CD4-positive, alpha-beta T cell treated with Interleukin-10 for 1 hour (primary cell): ENCODE measurements around the gene KRT4.
A peak's percentile ranks its signal among the peaks of the same experiment; 100 is the strongest.

Experiments
- DNase-seq: peaks from one replicate; pipeline ENCODE4 v3.0.0-alpha.2; 2020

KRT4 gene

DNA sequence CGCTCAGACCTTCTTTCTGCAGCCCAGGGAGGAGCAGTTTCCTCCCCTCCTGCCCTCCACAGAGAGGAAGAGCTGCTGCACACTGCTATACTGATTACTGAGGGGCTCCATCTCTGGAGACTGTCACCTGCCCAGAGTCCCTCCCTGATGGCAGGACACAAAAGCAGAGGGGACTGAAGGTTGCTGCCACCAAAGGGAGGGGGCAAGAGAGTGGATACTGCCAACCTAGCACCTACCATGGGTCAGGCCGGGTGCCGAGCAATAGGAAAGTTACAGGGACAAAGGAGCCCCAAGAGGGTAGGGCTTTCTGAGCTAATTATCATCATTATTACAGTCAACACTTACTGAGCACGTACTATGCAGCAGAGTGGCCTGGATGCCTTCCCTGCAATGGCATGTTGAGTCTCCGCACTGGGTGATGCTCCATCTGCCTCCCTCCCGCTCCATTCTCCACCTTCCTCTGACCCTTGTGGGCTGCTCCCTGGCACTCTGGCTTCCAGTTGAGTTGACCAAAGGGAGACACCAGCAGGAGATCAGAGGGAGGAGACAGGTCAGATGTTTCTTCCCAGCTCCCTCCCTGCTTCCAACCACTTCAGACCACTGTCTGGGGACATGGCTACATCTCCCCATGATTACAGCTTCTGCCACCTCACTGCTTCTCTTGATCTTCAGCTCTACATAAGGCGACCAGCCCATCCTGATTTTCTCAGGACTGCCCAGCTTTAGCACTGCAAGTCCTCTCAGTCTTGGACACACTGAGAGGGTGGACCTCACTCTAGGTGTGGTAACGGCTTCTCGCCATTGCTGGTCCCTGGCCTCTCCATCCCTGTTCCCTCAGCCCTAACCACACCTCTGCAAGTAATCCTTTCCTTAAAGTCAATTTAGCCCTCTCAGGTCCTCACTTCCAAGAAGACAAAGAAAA, 22.8 kb upstream of the KRT4 start:
- DNase-seq, result no peak

DNA sequence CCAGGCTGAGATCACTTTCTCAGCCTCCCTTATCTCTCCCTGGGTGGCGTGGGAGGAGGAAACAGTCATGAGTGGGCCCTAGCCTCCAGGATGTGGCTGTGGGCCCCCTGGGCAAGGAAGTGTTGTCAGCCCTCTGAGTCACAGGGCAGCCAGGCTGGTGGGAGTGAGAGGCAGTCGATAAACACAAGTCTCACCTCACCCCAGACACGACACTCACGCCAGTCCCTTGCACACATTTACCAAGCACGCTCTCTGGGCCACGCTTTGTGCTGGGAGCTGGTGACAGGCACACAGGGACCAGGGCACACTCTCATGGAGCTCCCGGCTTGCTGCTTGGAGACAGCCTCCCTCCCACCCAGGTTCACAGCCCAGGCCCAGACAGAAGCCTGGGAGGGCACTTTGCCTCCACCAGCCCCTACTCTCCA, 22.1 kb upstream of the KRT4 start:
- DNase-seq, result peak; percentile 18

- no peak for DNase-seq
Observed at GRCh38 chr12:52835271-52836041, 21.5 kb upstream of the KRT4 start.

GRCh38 chr12:52834727-52835001, 20.7 kb upstream of the KRT4 start:
- DNase-seq, result no peak

GRCh38 chr12:52833922-52834726, 20.2 kb upstream of the KRT4 start, which contains the start of gene KRT79:
Gene KRT79, minus strand, starts transcription at chr12:52834311. Its CDS starts 51 bp downstream, at chr12:52834260.
- no peak for DNase-seq

GRCh38 chr12:52832985-52833905, 19.3 kb upstream of the KRT4 start:
- DNase-seq, result no peak

GRCh38 chr12:52832451-52832850, 18.5 kb upstream of the KRT4 start:
- no peak for DNase-seq

DNA sequence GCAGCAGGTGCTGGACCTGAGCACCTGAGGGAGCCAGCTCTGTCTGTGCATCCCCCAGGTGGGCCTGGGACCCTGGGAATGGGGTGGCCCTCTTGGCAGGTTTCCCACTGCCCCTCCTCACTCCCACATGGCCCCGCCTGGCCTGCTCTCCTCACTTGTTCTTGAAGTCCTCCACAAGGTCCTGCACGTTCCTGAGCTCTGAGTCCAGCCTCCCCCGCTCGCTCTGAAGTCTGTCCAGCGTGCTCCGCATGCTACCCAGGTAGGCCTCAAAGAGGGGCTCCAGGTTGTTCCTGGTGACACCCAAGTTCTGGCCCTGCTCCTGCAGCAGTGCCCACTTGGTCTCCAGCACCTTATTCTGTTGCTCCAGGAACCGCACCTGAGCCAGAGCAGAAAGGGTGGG, 17.3 kb upstream of the KRT4 start:
- no peak for DNase-seq

DNA sequence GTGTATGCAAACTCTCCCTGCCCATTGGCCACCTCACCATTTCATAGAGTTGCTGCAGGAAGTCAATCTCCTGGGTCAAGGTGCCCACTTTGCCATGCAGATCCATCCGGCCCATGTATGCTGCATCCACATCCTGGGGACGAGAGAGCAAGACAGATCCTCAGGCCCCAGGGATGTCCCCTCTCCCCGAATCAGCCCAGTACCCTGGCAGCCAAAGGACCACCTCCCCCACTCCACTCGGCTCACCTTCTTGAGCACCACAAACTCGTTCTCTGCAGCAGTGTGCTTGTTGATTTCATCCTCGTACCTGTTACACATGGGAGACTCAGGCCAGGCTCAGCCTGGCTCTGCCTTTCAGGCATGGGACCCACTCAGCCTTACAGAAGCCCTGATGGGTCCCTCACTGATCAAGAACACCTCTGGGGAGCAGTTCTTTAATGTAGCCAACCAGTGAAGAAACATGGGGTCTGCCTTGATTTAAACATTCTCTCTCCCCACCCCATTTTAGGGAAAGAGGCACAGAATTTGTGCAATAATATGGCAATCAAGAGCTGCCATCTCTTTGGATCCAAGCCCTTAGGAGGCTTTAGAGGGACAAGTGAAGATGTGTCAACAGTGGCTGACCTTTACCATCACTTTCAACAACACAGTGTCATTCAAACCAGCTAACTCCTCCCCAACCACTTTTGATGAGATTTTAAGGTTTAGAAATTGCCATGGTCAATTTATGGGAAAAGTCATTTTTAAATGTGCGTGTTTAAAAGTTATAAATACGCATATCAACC, 16.3 kb upstream of the KRT4 start:
- DNase-seq, result no peak

- DNase-seq, result no peak
Observed at GRCh38 chr12:52828591-52829021, 14.7 kb upstream of the KRT4 start.

DNA sequence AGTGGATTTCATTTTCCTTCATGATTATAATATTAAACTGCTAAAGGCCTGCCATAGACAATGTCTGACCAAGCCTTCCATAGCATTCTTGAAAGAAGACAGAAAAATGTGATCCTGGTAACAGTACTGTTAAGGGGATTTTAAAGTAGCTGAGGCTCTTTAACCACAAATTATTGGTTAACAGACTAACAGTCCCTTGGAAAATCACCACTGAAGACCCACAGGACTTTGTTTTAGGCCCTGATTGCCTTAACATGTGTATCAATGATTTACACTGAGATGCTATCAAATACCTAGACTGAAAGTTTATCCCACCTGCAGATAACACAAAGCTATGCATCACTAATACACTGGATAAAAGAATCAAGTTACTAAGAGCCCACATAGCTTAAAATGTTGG, 14.2 kb upstream of the KRT4 start:
- DNase-seq, result no peak

- DNase-seq, result no peak
Observed at GRCh38 chr12:52827499-52828090, 13.7 kb upstream of the KRT4 start.

GRCh38 chr12:52826611-52827498, 12.9 kb upstream of the KRT4 start:
- DNase-seq, result no peak

DNA sequence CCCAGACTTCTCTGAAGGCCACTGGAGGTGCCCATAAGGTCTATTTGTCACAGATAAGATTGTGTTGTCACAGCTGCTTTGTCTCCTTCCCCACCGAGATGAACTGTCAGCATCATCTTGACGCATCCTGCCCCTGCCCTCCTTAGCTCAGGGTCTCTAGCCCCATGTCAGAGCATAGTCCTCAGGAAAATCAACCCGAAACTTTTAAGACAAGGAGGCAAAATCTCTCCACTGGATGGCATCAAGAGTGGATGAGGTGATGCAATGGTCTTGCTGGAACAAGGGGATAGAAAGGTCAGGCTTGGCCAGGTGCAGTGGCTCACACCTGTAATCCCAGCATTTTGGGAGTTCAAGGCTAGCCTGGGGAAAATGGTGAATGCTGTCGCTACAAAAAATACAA, 12.0 kb upstream of the KRT4 start:
- DNase-seq, result no peak

- no peak for DNase-seq
Observed at GRCh38 chr12:52824741-52825410, 11.0 kb upstream of the KRT4 start.

GRCh38 chr12:52823761-52824450, 10.0 kb upstream of the KRT4 start:
- no peak for DNase-seq

DNA sequence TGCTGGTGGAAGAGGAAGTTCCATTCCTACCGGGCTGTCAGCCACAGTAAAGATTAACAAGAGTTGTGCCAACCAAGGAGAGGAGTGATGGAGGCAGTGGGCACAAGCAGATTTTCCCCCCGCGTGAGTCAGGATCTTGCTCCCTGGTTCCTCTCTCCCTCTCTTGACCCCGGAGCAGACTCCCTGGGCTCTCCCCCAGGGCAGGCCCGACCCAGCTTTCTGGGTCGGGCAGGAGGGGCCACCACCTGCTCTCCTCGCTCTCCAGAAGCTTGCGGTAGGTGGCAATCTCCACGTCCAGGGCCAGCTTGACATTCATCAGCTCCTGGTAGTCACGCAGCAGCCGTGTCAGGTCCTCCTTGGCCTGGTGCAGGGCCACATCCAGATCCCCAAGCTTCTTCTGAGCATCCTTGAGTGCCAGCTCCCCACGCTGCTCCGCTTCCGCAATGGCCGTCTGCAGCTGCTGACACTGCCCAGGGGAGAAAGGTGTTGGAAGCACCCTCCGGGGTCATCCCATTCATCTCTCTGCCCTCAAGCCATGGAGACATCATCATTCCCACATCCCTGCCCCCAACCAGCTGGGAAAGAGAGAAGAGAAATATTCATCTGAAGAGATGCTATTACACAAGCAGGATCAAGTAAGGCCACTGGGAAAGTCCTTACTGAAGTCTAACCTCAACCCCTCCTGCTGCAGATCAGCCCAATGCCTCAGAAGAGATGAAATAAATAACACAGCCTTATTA, 9.0 kb upstream of the KRT4 start:
- DNase-seq, result no peak
